H1 (cell line): ENCODE results near the gene APOO. TPM values are rescaled to one million over a fixed set of nuclear protein-coding genes. Genes with fewer than 3 reads are reported as not detected.

ENCODE experiments used
- JUND ChIP-seq: IDR thresholded peaks from 2 replicates; pipeline ENCODE4 v1.6.1; 2011; ENCODE audit warnings: mild to moderate bottlenecking, improper control_type of control experiment, low read length
- polyA plus RNA-seq, 7 experiments: library from polyadenylated mRNA; depleted of rRNA in 3 of 7; stranded (reverse) in 5 of 7; unstranded in 2 of 7; fragments of >200 nt in 5 of 7; fragments of 200-250 nt in 2 of 7; gene quantifications; 1 replicate in 5 of 7; 2 replicates in 1 of 7; 4 replicates in 1 of 7; pipeline versions ENCODE4 v1.2.1 to v1.2.3, GENCODE V29; 2011 to 2013; ENCODE audit warnings: missing spikeins in 2 of 7, mixed read lengths in 2 of 7
- total RNA-seq: library from RNA; stranded (reverse); fragmentation: NEBNext Ultra II Directional; extraction: Animal tissue kit (Norgen Biotek cat#: 25700); gene quantifications from 2 replicates; pipeline ENCODE4 v1.2.1, GENCODE V29; 2021

Gene APOO
- total and polyA plus RNA-seq, 2 of the 8 experiments (the other 6 are each of a cell fraction or from before 2014, with no cell fraction given), result 25.7 to 45.0 TPM

GRCh38 chrX:23822841-23823240 lies 84.9 kb downstream of the APOO start (continued):
- no peak for TF ChIP-seq JUND
